HT1080 (cell line): ENCODE measurements around the gene GPR35. TPM values are rescaled to one million over a fixed set of nuclear protein-coding genes. Genes with fewer than 3 reads are reported as not detected.

ENCODE experiments used
- small RNA-seq: library from RNA; depleted of rRNA; stranded (forward); fragments of <200 nt; gene quantifications from one replicate; pipeline ENCODE3, GENCODE V24; 2014
- total RNA-seq: library from RNA; depleted of rRNA; stranded (reverse); fragments of >200 nt; shearing (Covaris generic); gene quantifications from 2 replicates; pipeline ENCODE4 v1.2.3, GENCODE V29; 2014; rRNA removed

GPR35 gene
- total RNA-seq, 1 experiment from 2014 or later: 0.05 TPM

Small RNA genes lying within 50 kb of the gene (small RNA-seq; reads per million reads assigned to genes)
- not detected for gene AC011298.3

Other genes starting within 250 kb of the GPR35 start
- 49.0 and 54.4 TPM in 2 replicates for gene GPC1, start 189.8 kb upstream of the GPR35 start, total RNA-seq
- gene ANKMY1, start 67.5 kb upstream of the GPR35 start, total RNA-seq: 5.9 and 6.0 TPM in 2 replicates
- gene DUSP28, start 65.1 kb upstream of the GPR35 start, total RNA-seq: 3.6 and 4.9 TPM in 2 replicates
- gene RNPEPL1, start 57.0 kb upstream of the GPR35 start, total RNA-seq: 19.2 and 23.6 TPM in 2 replicates
- 31.2 and 37.9 TPM in 2 replicates for gene CAPN10, start 38.7 kb upstream of the GPR35 start, total RNA-seq
- gene AQP12B, start 57.4 kb downstream of the GPR35 start, total RNA-seq: not detected in 2 replicates
- gene AQP12A, start 66.4 kb downstream of the GPR35 start, total RNA-seq: not detected in 2 replicates
- gene KIF1A, start 194.7 kb downstream of the GPR35 start, total RNA-seq: 0.14 TPM in 1 of 2 replicates, not detected in the other
- not detected in 2 replicates for gene AGXT, start 243.3 kb downstream of the GPR35 start, total RNA-seq